Transverse colon (tissue), 4 donors: Measurements from ENCODE around the gene PRRX1. TPM values are rescaled to one million over a fixed set of nuclear protein-coding genes. Genes with fewer than 3 reads are reported as not detected.

Experiments
- DNase-seq: peaks from one replicate; pipeline ENCODE4 v3.0.0-alpha.2; 2019
- H3K27ac ChIP-seq, 4 donors: fragments of 200-600 bp; sonication (generic); 2 replicates each; pipeline ENCODE4 v1.5.1; 2016 to 2018; ENCODE audit warnings: inconsistent platforms in 4 of 4
- H3K27me3 ChIP-seq: fragments of 200-600 bp; sonication (generic); 2 replicates; pipeline ENCODE4 v1.5.1; 2017; ENCODE audit warnings: inconsistent platforms
- H3K36me3 ChIP-seq, 4 donors: fragments of 200-600 bp; sonication (generic); 2 replicates each; pipeline ENCODE4 v1.5.1; 2017 to 2019; ENCODE audit warnings: inconsistent platforms in 4 of 4
- H3K4me1 ChIP-seq, 4 donors: fragments of 200-600 bp; sonication (generic); 2 replicates each; pipeline ENCODE4 v1.5.1; 2017 to 2020; ENCODE audit warnings: inconsistent platforms in 4 of 4
- H3K4me3 ChIP-seq, 4 donors: fragments of 200-600 bp; sonication (generic); 1 replicate in 1 of 4; 2 replicates in 3 of 4; pipeline versions ENCODE4 v1.5.1 to v1.6.1; 2017 to 2019; ENCODE audit warnings: inconsistent platforms in 4 of 4
- H3K9me3 ChIP-seq, 2 donors: fragments of 200-600 bp; sonication (generic); 2 replicates each; pipeline ENCODE4 v1.5.1; 2017 to 2019; ENCODE audit warnings: inconsistent platforms in 2 of 2
- CTCF ChIP-seq, 5 experiments: fragments of 200-600 bp in 3 of 5; fragments of 450-650 bp in 2 of 5; sonication (generic) in 3 of 5; IDR thresholded peaks; 1 replicate in 2 of 5; 2 replicates in 3 of 5; pipeline ENCODE4 v1.5.1; 2016 to 2017; ENCODE audit warnings: antibody characterized with exemption in 5 of 5, inconsistent platforms in 3 of 5, mild to moderate bottlenecking in 2 of 5, moderate library complexity in 1 of 5
- EP300 ChIP-seq: sonication (generic); formaldehyde crosslinking; IDR thresholded peaks from one replicate; pipeline ENCODE4 v1.6.1; 2017; ENCODE audit warnings: antibody characterized with exemption, low read depth
- POLR2A ChIP-seq: fragments of 450-650 bp; IDR thresholded peaks from one replicate; pipeline ENCODE4 v1.6.1; 2016; ENCODE audit warnings: antibody characterized with exemption, mild to moderate bottlenecking, moderate library complexity
- POLR2AphosphoS5 ChIP-seq, 3 donors: sonication (generic); formaldehyde crosslinking; IDR thresholded peaks; one replicate each; pipeline ENCODE4 v1.6.1; 2016; ENCODE audit warnings: antibody characterized with exemption in 3 of 3
- WGBS, 2 donors: methylation state at CpG; one replicate each; pipeline ENCODE4 v1.1.5; 2018; ENCODE audit warnings: low coverage in 1 of 2; 5-methylcytosine and 5-hydroxymethylcytosine counted together
- in situ Hi-C, 4 donors: fragments of 200-750 bp; cut with MboI; loops; one replicate each; pipeline versions ENCODE4 v1.15.0 to v1.15.1; 2017; ENCODE audit warnings: low sequenced_read_pairs in 3 of 4, low pct_ligation_motif_present in 1 of 4, low pct_unique_long_range_greater_than_20kb in 1 of 4
- intact Hi-C: fragments of 100-400 bp; cut with DNase I; formaldehyde crosslinking; loops from one replicate; pipeline ENCODE4 v1.15.1; 2023; ENCODE audit warnings: low total_unique reads
- total RNA-seq, 4 donors: library from RNA; depleted of rRNA; stranded (reverse); fragments of >200 nt; gene quantifications; one replicate each; pipeline ENCODE4 v1.1.0, GENCODE V29; 2016

The PRRX1 gene
- total RNA-seq, 4 donors from 2014 or later: 0.75 to 9.2 (median 2.7) TPM

DNA sequence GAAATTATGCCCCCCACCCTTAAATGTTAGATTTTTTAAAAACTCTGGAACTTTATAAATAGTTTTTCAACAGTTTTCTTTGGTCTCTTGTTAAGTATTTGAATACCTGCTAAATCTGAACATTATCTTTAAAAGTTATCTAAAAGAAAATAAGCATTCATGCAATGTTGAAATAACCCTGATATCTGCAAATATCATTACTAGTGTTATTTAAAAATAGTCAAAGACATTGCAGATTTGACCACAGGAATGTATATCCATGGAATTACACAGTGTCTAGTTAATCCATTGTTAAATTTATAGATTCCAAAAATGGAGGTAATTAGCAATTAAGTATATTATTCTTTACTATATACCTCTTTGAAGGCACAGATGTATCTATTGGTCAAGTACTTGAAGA is 42.0 kb downstream of the PRRX1 start:
- intact Hi-C loops: no loop called here

DNA sequence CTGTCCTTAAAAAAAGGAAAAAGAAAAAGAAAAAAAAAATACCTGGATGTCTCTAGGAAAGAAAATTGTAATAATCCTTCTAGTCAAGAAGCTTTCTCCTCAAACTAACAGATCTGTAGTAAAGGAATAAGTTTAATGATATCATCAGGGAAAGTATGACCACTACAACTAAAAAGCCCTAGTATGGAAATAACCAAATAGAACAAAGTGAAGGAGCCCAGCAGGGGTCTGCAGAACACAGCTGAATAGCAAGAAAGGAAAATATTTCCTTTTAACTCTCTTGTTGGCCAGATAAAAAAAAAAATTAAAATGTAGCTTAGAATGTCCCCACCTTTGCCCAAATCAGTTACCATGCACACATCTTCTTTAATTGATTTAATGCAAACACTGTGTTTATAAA is 43.2 kb downstream of the PRRX1 start:
- in situ Hi-C loops: no loop called here
- intact Hi-C loops: no loop called here
- Histone ChIP-seq H3K36me3 (no peaks in the 10 kb centered on the region), H3K27me3 (no peaks in the 10 kb centered on the region), H3K9me3 (no peaks in the 10 kb centered on the region), H3K4me3 (no peak overlapping the region), H3K27ac (no peak overlapping the region), H3K4me1 (peaks cover 0 to 7% (median 0%) of the 10 kb centered on the region in 4 donors)
- DNase-seq: no peak
- no peak for TF ChIP-seq CTCF (IDR thresholded peaks at IDR 0.05)

More for the DNA sequence above, 42.0 kb downstream of the PRRX1 start:
- Histone ChIP-seq H3K4me3 (no peak overlapping the region), H3K36me3 (no peaks in the 10 kb centered on the region), H3K27me3 (no peaks in the 10 kb centered on the region), H3K4me1 (peaks cover 0 to 7% (median 0%) of the 10 kb centered on the region in 4 donors), H3K27ac (no peak overlapping the region), H3K9me3 (no peaks in the 10 kb centered on the region)
- DNase-seq: no peak
- TF ChIP-seq EP300 (no peak), POLR2A (no peak), POLR2AphosphoS5 (IDR thresholded peaks at IDR 0.05) (no peak), CTCF (IDR thresholded peaks at IDR 0.05) (no peak)
- in situ Hi-C loops: no loop called here

GRCh38 chr1:170707959-170708655 is 44.2 kb downstream of the PRRX1 start:
- H3K9me3 ChIP-seq: no peaks in the 10 kb centered on the region
- 34 to 40% methylated on average over 5 of the region's 5 CpGs for WGBS, 2 donors
- no peak overlapping the region for H3K4me3 ChIP-seq
- TF ChIP-seq POLR2AphosphoS5 (IDR thresholded peaks at IDR 0.05): no peak
- TF ChIP-seq EP300: no peak
- no peak for TF ChIP-seq POLR2A
- H3K27ac ChIP-seq: peak overlapping the region in 2 of 4 donors; percentile 18 to 31
- in situ Hi-C loops: no loop called here
- intact Hi-C loops: no loop called here
- peaks cover 0 to 7% (median 0%) of the 10 kb centered on the region in 4 donors for H3K4me1 ChIP-seq
- no peaks in the 10 kb centered on the region for H3K27me3 ChIP-seq
- DNase-seq: no peak
- no peaks in the 10 kb centered on the region for H3K36me3 ChIP-seq

DNA sequence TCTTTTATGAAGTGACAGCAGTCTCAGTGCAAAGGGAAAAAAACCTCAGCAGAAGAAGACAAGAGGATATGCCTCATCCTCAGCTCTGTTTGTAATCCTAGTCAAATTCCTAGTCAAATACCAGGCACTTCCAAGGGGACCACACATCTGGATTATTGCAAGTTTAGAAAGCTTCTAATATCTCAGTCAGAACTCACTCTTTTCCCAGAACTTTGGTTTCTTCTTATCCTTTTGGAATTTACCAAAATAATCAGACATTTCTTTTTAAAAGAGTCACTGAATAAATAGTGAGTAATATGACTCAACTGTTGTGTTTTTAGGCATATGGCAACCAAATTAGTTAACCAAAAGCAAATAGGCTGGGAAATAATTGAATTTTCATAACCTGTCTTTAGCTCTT is 47.8 kb downstream of the PRRX1 start:
- no peak for TF ChIP-seq CTCF (IDR thresholded peaks at IDR 0.05)
- no peaks in the 10 kb centered on the region for H3K36me3 ChIP-seq
- in situ Hi-C loops (no loop called here), intact Hi-C loops (no loop called here)
- peaks cover 0 to 7% (median 0%) of the 10 kb centered on the region in 4 donors for H3K4me1 ChIP-seq
- H3K27ac ChIP-seq: no peak overlapping the region
- no peak for DNase-seq
- no peak overlapping the region for H3K4me3 ChIP-seq
- H3K9me3 ChIP-seq: no peaks in the 10 kb centered on the region
- H3K27me3 ChIP-seq: no peaks in the 10 kb centered on the region

- no peaks in the 10 kb centered on the region for H3K36me3 ChIP-seq
- 40 to 48% methylated on average over 5 of the region's 5 CpGs for WGBS, 2 donors
- H3K4me3 ChIP-seq: no peak overlapping the region
Observed at GRCh38 chr1:170714163-170714562, 50.2 kb downstream of the PRRX1 start.

More at GRCh38 chr1:170714163-170714562, 50.2 kb downstream of the PRRX1 start:
- no peaks in the 10 kb centered on the region for H3K9me3 ChIP-seq
- H3K27me3 ChIP-seq: no peaks in the 10 kb centered on the region
- intact Hi-C loops (no loop called here), in situ Hi-C loops (no loop called here)
- H3K4me1 ChIP-seq: no peaks in the 10 kb centered on the region
- H3K27ac ChIP-seq: no peak overlapping the region
- no peak for DNase-seq
- TF ChIP-seq POLR2AphosphoS5 (IDR thresholded peaks at IDR 0.05): no peak
- TF ChIP-seq POLR2A: no peak
- TF ChIP-seq EP300: no peak
- no peak for TF ChIP-seq CTCF (IDR thresholded peaks at IDR 0.05)
